ENCODE results near the gene PNPLA7. TPM values are rescaled to one million over a fixed set of nuclear protein-coding genes. Genes with fewer than 3 reads are reported as not detected.

PNPLA7 gene
- total RNA-seq, 1 experiment from 2014 or later = 0.77 TPM

DNA sequence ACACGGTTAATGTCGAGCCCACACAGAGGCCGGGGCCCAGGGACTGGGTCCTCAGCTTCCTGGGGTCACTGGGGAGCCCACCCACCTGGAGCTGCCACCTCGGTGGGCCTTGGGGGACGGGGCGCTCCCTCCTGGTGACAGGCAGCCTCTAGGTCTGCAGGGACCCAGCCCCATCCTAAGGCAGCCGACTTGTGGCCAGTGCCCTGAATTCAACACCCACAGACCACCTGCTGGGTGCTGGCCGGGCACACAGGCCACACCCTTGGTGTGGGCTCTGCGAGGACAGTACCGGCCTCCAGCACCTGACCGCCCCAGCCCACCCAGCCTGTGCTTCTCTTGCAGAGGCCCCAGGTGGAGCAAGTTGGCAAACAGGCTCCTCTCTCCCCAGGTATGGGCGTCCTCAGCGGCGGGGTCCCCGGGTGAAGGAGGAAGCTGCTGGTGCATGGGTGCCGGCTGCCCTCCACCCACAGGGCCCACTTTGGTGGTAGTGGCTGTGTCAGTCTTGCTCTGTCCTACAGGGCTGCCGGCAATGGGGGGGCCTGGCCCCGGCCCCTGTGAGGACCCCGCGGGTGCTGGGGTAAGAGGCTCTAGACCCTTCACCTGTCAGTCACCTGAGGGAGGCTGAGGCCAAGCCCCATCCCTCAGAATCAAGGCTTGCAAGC lies 117.4 kb downstream of the PNPLA7 start:
- TF ChIP-seq, protein P1, sequence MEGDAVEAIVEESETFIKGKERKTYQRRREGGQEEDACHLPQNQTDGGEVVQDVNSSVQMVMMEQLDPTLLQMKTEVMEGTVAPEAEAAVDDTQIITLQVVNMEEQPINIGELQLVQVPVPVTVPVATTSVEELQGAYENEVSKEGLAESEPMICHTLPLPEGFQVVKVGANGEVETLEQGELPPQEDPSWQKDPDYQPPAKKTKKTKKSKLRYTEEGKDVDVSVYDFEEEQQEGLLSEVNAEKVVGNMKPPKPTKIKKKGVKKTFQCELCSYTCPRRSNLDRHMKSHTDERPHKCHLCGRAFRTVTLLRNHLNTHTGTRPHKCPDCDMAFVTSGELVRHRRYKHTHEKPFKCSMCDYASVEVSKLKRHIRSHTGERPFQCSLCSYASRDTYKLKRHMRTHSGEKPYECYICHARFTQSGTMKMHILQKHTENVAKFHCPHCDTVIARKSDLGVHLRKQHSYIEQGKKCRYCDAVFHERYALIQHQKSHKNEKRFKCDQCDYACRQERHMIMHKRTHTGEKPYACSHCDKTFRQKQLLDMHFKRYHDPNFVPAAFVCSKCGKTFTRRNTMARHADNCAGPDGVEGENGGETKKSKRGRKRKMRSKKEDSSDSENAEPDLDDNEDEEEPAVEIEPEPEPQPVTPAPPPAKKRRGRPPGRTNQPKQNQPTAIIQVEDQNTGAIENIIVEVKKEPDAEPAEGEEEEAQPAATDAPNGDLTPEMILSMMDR (conservative IDR thresholded peaks at IDR 0.05; ENCODE audit: low read depth, low read length) = no peak
- TF ChIP-seq EZH2 (IDR thresholded peaks at IDR 0.05; ENCODE audit: low read length, unreplicated experiment) (no peak), EZH2phosphoT487 (IDR thresholded peaks at IDR 0.05; ENCODE audit: borderline replicate concordance, low read length) (no peak)
- ChIA-PET POLR2A (ENCODE audit: unreplicated experiment) (no interaction called here), CTCF (no interaction called here)
- no peak for ATAC-seq
- Histone ChIP-seq H3K9me3 (ENCODE audit: low read length) (no peaks in the 10 kb centered on the region), H3K4me1 (ENCODE audit: insufficient read depth, low read length) (peaks cover 12% of the 10 kb centered on the region), H3K4me3 (ENCODE audit: low read length) (no peak overlapping the region), H3K4me2 (ENCODE audit: low read length) (no peak overlapping the region), H3K36me3 (ENCODE audit: low read depth, low read length) (no peaks in the 10 kb centered on the region), H3K27me3 (ENCODE audit: low read length) (no peaks in the 10 kb centered on the region), H3K27ac (ENCODE audit: low read length) (no peak overlapping the region), H3K9me2 (replicated peaks; ENCODE audit: low read length) (no peaks in the 10 kb centered on the region), H4K20me1 (ENCODE audit: low read length) (no peaks in the 10 kb centered on the region), H3F3A (ENCODE audit: low read length, unreplicated experiment) (no peaks in the 10 kb centered on the region), H3K9ac (ENCODE audit: low read length) (no peak overlapping the region), H2AFZ (ENCODE audit: low read length) (no peak overlapping the region), H3K79me2 (ENCODE audit: low read length) (no peaks in the 10 kb centered on the region)
- intact Hi-C loops (cut with micrococcal nuclease) = no loop called here
- no TSS peak for BruUV-seq (replicated peaks)
- DNase-seq = no peak

DNA sequence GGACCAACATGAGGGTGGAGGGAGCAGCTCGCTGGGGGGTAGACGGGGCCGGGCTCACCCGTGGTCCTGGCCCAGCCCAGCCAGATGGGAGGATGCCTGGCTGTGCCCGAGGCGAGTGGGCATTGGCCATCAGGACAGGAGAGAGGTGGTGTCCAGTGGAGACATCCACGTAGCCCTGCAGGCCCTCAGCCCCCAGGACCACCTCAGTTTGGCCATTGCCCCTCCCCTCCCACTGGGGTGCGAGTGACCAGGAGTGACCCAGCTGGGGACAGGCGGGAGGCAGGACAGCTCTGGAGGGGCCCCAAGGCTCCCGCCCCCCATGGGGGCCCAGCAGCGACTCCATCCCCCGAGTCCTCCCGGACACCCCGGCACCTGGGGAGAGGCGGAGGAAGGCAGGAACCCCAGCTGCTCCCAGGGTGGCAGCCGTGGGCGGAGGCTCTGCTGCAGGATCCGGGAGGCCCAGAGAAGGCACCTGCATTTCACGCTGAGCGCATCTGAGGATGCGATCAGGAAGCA lies 118.7 kb downstream of the PNPLA7 start:
- Histone ChIP-seq H3K4me2 (ENCODE audit: low read length) (no peak overlapping the region), H3K9ac (ENCODE audit: low read length) (no peak overlapping the region), H3K4me3 (ENCODE audit: low read length) (no peak overlapping the region), H2AFZ (ENCODE audit: low read length) (no peak overlapping the region), H3K79me2 (ENCODE audit: low read length) (no peaks in the 10 kb centered on the region), H4K20me1 (ENCODE audit: low read length) (no peaks in the 10 kb centered on the region), H3K4me1 (ENCODE audit: insufficient read depth, low read length) (peaks cover 11% of the 10 kb centered on the region), H3K36me3 (ENCODE audit: low read depth, low read length) (no peaks in the 10 kb centered on the region), H3K9me2 (replicated peaks; ENCODE audit: low read length) (no peaks in the 10 kb centered on the region), H3K9me3 (ENCODE audit: low read length) (no peaks in the 10 kb centered on the region), H3K27ac (ENCODE audit: low read length) (no peak overlapping the region), H3K27me3 (ENCODE audit: low read length) (no peaks in the 10 kb centered on the region), H3F3A (ENCODE audit: low read length, unreplicated experiment) (no peaks in the 10 kb centered on the region)
- no peak for ATAC-seq
- ChIA-PET POLR2A (ENCODE audit: unreplicated experiment) (no interaction called here), CTCF (no interaction called here)
- TF ChIP-seq, protein P1 (conservative IDR thresholded peaks at IDR 0.05; ENCODE audit: low read depth, low read length) = no peak
- TF ChIP-seq EZH2 (IDR thresholded peaks at IDR 0.05; ENCODE audit: low read length, unreplicated experiment) = no peak
- no peak for TF ChIP-seq EZH2phosphoT487 (IDR thresholded peaks at IDR 0.05; ENCODE audit: borderline replicate concordance, low read length)
- no peak for DNase-seq
- no TSS peak for BruUV-seq (replicated peaks)
- intact Hi-C loops (cut with micrococcal nuclease) = no loop called here

DNA sequence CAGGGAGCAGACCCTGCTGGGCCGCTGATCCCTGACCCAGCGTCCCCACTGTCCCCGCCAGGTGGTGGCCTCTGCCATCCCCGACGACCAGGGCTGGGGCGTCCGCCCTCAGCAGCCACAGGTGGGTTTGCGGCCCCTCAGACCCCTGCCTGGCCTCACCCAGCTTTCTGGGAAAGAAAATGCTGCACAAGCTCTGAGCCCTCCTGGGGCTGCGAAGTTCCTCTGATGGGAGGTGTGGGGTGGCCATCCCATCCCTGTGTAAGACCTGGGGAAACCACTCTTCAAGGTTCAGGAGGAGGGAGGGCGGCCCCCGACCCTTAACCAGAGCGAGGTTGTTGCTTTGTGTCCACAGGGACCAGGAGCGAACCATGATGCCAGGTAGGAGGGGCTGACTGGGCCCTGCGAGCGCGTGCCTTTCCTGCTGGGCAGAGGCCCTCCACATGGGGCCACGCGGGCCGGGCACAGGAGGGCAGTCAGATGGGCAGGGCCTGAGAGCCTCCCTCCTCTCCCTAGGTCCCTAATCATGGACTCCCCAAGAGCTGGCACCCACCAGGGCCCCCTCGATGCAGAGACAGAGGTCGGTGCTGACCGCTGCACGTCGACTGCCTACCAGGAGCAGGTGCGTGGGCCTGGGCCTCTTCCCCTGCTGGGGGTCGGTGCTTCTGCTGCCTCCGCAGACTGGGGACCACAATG lies 119.3 kb downstream of the PNPLA7 start:
- Histone ChIP-seq H3F3A (ENCODE audit: low read length, unreplicated experiment) (no peaks in the 10 kb centered on the region), H3K4me1 (ENCODE audit: insufficient read depth, low read length) (peaks cover 5% of the 10 kb centered on the region), H3K9ac (ENCODE audit: low read length) (no peak overlapping the region), H3K4me3 (ENCODE audit: low read length) (no peak overlapping the region), H3K27ac (ENCODE audit: low read length) (no peak overlapping the region), H3K9me2 (replicated peaks; ENCODE audit: low read length) (no peaks in the 10 kb centered on the region), H3K27me3 (ENCODE audit: low read length) (no peaks in the 10 kb centered on the region), H4K20me1 (ENCODE audit: low read length) (no peaks in the 10 kb centered on the region), H3K79me2 (ENCODE audit: low read length) (no peaks in the 10 kb centered on the region), H3K36me3 (ENCODE audit: low read depth, low read length) (no peaks in the 10 kb centered on the region), H2AFZ (ENCODE audit: low read length) (no peak overlapping the region), H3K4me2 (ENCODE audit: low read length) (no peak overlapping the region), H3K9me3 (ENCODE audit: low read length) (no peaks in the 10 kb centered on the region)
- TF ChIP-seq, protein P1 (conservative IDR thresholded peaks at IDR 0.05; ENCODE audit: low read depth, low read length) = no peak
- no peak for TF ChIP-seq EZH2phosphoT487 (IDR thresholded peaks at IDR 0.05; ENCODE audit: borderline replicate concordance, low read length)
- no peak for TF ChIP-seq EZH2 (IDR thresholded peaks at IDR 0.05; ENCODE audit: low read length, unreplicated experiment)
- POLR2A ChIA-PET (ENCODE audit: unreplicated experiment) = no interaction called here
- intact Hi-C loops (cut with micrococcal nuclease) = no loop called here
- ATAC-seq (no peak), DNase-seq (no peak)
- no TSS peak for BruUV-seq (replicated peaks)
- CTCF ChIA-PET = no interaction called here
